Bronchial epithelial cell (primary cell): ENCODE results near the gene NXNL2. TPM values are rescaled to one million over a fixed set of nuclear protein-coding genes. Genes with fewer than 3 reads are reported as not detected.
A peak's percentile ranks its signal among the peaks of the same experiment; 100 is the strongest.

Experiments
- DNase-seq: peaks from one replicate; pipeline ENCODE4 v3.0.0-alpha.2; 2010; ENCODE audit warnings: low read depth
- FAIRE-seq: peaks from 2 replicates; lab custom pipeline; 2011; peaks lifted over from hg19 to GRCh38; lab: Jason Lieb, UNC
- H3K27me3 ChIP-seq: 2 replicates; pipeline ENCODE4 v1.5.1; 2011; ENCODE audit warnings: low read length; ENCODE audit not compliant: control insufficient read depth, insufficient read depth
- H3K36me3 ChIP-seq: 2 replicates; pipeline ENCODE4 v1.5.1; 2011; ENCODE audit warnings: low read length; ENCODE audit not compliant: control insufficient read depth, insufficient read depth
- H3K4me3 ChIP-seq: 2 replicates; pipeline ENCODE4 v1.5.1; 2011; ENCODE audit warnings: mild to moderate bottlenecking, low read depth, low read length, control low read depth
- total RNA-seq: library from RNA; depleted of rRNA; stranded (reverse); fragments of >200 nt; gene quantifications from 2 replicates; pipeline ENCODE4 v1.2.1, GENCODE V29; 2014
- TF ChIP-seq, protein P1 (sequence below): IDR thresholded peaks from 2 replicates; pipeline ENCODE4 v1.5.1; 2011; ENCODE audit warnings: mild to moderate bottlenecking, moderate library complexity, low read length, control low read depth, inconsistent platforms; ENCODE audit not compliant: insufficient read depth, severe bottlenecking

Gene NXNL2
- total RNA-seq, 1 donor from 2014 or later = not detected

GRCh38 chr9:88583901-88584596 lies 49.1 kb downstream of the NXNL2 start:
- TF ChIP-seq, protein P1, sequence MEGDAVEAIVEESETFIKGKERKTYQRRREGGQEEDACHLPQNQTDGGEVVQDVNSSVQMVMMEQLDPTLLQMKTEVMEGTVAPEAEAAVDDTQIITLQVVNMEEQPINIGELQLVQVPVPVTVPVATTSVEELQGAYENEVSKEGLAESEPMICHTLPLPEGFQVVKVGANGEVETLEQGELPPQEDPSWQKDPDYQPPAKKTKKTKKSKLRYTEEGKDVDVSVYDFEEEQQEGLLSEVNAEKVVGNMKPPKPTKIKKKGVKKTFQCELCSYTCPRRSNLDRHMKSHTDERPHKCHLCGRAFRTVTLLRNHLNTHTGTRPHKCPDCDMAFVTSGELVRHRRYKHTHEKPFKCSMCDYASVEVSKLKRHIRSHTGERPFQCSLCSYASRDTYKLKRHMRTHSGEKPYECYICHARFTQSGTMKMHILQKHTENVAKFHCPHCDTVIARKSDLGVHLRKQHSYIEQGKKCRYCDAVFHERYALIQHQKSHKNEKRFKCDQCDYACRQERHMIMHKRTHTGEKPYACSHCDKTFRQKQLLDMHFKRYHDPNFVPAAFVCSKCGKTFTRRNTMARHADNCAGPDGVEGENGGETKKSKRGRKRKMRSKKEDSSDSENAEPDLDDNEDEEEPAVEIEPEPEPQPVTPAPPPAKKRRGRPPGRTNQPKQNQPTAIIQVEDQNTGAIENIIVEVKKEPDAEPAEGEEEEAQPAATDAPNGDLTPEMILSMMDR = no peak
- H3K36me3 ChIP-seq = no peaks in the 10 kb centered on the region
- DNase-seq = peak; percentile 30
- H3K27me3 ChIP-seq = no peaks in the 10 kb centered on the region
- no peak for FAIRE-seq
- no peak overlapping the region for H3K4me3 ChIP-seq

DNA sequence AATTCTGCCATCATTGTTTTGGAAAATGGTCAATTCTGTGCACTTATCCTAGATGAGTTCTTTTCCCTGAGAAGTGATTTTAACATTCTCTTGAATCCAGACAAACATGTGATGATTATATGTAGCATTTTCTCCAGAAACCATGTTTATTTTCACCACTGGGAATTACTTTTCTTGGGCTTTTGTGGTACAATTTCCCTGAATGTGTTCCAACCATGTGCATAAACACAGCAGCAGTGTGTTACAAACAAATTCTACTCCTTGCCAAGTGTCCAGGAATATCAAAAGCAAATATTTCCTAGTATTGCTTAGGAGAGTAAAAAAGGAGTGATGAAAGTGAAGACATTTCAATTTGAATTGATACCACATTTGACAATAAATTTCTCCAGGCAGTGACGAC lies 50.4 kb downstream of the NXNL2 start:
- DNase-seq (no peak), FAIRE-seq (no peak)
- TF ChIP-seq, protein P1 = no peak
- Histone ChIP-seq H3K36me3 (no peaks in the 10 kb centered on the region), H3K4me3 (no peak overlapping the region), H3K27me3 (no peaks in the 10 kb centered on the region)

- Histone ChIP-seq H3K27me3 (no peaks in the 10 kb centered on the region), H3K4me3 (no peak overlapping the region), H3K36me3 (no peaks in the 10 kb centered on the region)
- DNase-seq = no peak
- FAIRE-seq = no peak
- TF ChIP-seq, protein P1 = no peak
Measured at GRCh38 chr9:88586452-88586851, 51.5 kb downstream of the NXNL2 start.

DNA sequence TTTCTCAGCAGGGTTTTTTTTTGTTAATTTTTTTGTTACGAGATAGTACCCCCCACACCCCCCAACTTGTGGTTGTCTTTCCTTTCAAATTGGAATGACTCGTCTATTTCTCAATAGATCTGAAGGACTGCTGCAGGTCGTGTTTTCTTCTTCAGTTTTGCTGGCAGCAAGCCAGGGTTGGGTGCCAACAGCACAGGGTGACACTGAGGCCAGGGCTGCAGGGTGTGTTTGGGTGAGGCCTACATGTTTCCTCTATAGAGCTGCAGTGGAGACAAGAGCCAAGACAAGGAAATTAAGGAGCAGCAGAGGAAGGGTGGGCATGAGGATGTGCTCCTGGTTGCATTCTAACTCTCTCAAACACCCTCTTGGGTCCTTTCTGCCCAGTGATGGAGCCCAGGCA lies 52.2 kb downstream of the NXNL2 start:
- Histone ChIP-seq H3K4me3 (no peak overlapping the region), H3K27me3 (no peaks in the 10 kb centered on the region), H3K36me3 (no peaks in the 10 kb centered on the region)
- TF ChIP-seq, protein P1 = no peak
- FAIRE-seq (no peak), DNase-seq (no peak)

- peak; percentile 64 for FAIRE-seq
- Histone ChIP-seq H3K27me3 (no peaks in the 10 kb centered on the region), H3K4me3 (no peak overlapping the region), H3K36me3 (no peaks in the 10 kb centered on the region)
- TF ChIP-seq, protein P1 = no peak
- no peak for DNase-seq
Measured at GRCh38 chr9:88587885-88588649, 53.1 kb downstream of the NXNL2 start.
